GM06990 (cell line): Measurements from ENCODE around the gene CROCC.
"Not testable (repeated sequence)": the region's sequence is repeated elsewhere in the genome, so short reads cannot be mapped to it uniquely, and the experiment has no call there.

Experiments used
- DNase-seq: peaks from one replicate; pipeline ENCODE4 v3.0.0-alpha.2; 2011; ENCODE audit not compliant: insufficient read length; ENCODE audit errors: extremely low read depth
- H3K27me3 ChIP-seq: replicated peaks from 2 replicates; pipeline ENCODE4 v1.6.0; 2011; ENCODE audit warnings: low read length; ENCODE audit not compliant: control insufficient read depth, insufficient read depth
- H3K36me3 ChIP-seq: 2 replicates; pipeline ENCODE4 v1.5.1; 2011; ENCODE audit warnings: low read length; ENCODE audit not compliant: control insufficient read depth, insufficient read depth
- H3K4me3 ChIP-seq: replicated peaks from 2 replicates; pipeline ENCODE4 v1.5.1; 2011; ENCODE audit warnings: low read depth, mild to moderate bottlenecking, control low read depth, low read length
- CTCF ChIP-seq: IDR thresholded peaks from 2 replicates; pipeline ENCODE4 v1.5.1; 2011; ENCODE audit warnings: low read length, control low read depth, mild to moderate bottlenecking, inconsistent platforms; ENCODE audit not compliant: insufficient read depth, poor library complexity, severe bottlenecking

The CROCC gene

DNA sequence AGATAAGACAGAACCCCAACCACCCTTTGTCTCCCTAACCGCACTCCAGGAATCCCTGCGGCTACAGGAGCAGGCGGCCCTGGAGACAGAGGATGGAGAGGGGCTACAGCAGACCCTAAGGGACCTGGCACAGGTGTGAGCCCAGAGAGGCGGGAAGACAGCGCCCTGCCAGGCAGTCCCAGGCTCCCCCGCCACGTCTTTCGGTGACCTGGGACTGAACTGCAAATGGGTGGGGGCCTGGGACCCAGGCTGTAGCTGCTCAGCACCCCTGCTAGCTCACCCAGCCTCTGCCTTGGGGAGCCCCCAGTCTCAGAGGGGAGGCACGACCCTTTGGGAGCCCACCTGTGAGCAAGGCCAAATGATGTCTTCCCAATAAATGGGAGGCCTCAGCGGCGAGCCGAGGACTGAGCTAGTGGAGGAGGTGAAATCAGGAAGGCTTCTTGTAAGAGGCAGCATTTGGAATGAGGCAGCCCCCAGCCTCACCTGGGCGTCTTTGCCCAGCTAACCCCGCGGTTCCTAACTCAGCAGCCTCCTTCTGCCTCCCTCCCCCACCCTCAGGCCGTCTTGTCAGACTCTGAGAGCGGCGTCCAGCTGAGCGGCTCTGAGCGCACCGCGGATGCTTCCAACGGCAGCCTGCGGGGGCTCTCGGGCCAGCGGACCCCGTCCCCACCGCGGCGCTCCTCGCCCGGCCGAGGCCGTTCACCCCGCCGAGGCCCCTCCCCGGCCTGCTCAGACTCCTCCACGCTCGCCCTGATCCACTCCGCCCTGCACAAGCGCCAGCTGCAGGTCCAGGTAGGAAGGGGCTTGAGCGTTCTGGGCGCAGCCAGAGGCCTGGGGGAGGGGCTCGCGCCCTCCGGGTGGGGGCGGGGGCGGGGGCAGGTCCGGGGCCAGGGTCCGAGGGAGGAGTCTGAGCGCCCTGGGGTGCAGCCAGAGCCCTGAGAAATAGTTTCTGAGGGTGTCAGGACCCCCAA lies 16.9 kb downstream of the CROCC start:
- TF ChIP-seq CTCF, result no peak
- no peaks in the 10 kb centered on the region for H3K27me3 ChIP-seq
- H3K4me3 ChIP-seq, result no peak overlapping the region
- no peak for DNase-seq
- H3K36me3 ChIP-seq, result no peaks in the 10 kb centered on the region

- H3K36me3 ChIP-seq, H3K27me3 ChIP-seq, H3K4me3 ChIP-seq, DNase-seq: not testable (repeated sequence)
These were observed 17.9 kb downstream of the CROCC start for GRCh38 chr1:16939386-16940180.

- Histone ChIP-seq H3K4me3 (no peak overlapping the region), H3K27me3 (no peaks in the 10 kb centered on the region), H3K36me3 (no peaks in the 10 kb centered on the region)
- TF ChIP-seq CTCF, result no peak
- no peak for DNase-seq
These were observed 22.3 kb downstream of the CROCC start for GRCh38 chr1:16944038-16944437.

GRCh38 chr1:16945512-16945911 lies 23.8 kb downstream of the CROCC start:
- not testable (repeated sequence) for H3K36me3 ChIP-seq, DNase-seq, H3K4me3 ChIP-seq, H3K27me3 ChIP-seq

DNA sequence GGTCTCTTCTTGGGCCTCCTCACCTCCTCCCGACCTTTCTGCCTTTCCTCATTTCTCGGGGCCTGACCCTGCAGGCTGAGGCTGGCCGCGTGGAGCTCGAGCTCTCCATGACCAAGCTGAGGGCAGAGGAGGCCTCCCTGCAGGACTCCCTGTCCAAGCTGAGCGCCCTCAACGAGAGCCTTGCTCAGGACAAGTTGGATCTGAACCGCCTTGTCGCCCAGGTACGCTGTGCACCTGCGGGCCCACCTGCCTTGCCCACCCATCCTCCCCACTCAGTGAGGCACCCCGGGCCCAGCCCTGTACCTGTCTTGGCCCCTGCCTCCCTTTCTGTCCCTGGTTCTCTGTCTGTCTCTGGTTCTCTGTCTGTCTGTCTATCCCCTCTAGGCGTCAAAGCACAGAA lies 24.5 kb downstream of the CROCC start:
- not testable (repeated sequence) for DNase-seq, H3K36me3 ChIP-seq, H3K27me3 ChIP-seq, H3K4me3 ChIP-seq

DNA sequence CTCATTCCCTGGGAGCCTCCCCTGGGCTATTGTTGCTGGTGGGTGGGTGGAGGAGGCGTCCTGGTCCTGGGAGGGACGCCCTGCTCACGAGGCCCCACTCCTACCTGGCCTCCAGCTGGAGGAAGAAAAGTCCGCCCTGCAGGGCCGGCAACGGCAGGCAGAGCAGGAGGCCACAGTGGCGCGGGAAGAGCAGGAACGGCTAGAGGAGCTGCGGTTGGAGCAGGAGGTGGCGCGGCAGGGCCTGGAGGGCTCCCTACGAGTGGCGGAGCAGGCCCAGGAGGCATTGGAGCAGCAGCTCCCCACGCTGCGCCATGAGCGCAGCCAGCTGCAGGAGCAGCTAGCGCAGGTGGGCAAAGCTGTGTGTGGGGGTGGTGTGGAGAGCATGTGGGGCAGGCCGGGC lies 24.9 kb downstream of the CROCC start:
- Histone ChIP-seq H3K36me3 (no peaks in the 10 kb centered on the region), H3K4me3 (no peak overlapping the region), H3K27me3 (no peaks in the 10 kb centered on the region)
- no peak for TF ChIP-seq CTCF
- DNase-seq, result no peak

DNA sequence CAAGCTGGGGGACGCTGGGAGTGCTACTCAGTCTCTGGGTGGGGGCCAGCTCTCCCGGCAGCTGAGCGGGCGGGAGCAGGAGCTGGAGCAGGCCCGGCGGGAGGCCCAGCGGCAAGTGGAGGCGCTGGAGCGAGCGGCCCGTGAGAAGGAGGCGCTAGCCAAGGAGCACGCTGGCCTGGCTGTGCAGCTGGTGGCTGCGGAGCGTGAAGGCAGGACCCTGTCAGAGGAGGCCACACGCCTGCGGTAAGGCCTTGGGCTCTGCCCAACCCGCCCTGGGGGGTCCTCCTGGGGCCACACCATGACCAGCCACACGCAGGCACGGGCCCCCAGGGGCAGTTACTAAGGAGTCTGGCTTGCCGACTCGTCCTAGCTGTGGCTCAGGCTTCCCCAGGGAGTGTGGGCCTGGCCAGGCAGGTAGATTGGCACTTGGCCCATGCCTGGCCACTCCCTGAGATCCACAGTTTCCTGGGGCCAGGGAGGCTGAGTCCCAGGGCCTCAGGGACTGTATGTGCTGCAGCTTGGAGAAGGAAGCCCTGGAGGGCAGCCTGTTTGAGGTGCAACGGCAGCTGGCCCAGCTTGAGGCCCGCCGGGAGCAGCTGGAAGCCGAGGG lies 26.7 kb downstream of the CROCC start:
- not testable (repeated sequence) for H3K4me3 ChIP-seq, H3K36me3 ChIP-seq, DNase-seq, H3K27me3 ChIP-seq

- not testable (repeated sequence) for H3K27me3 ChIP-seq, H3K4me3 ChIP-seq, DNase-seq, H3K36me3 ChIP-seq
These were observed 27.3 kb downstream of the CROCC start for GRCh38 chr1:16949026-16949425.

DNA sequence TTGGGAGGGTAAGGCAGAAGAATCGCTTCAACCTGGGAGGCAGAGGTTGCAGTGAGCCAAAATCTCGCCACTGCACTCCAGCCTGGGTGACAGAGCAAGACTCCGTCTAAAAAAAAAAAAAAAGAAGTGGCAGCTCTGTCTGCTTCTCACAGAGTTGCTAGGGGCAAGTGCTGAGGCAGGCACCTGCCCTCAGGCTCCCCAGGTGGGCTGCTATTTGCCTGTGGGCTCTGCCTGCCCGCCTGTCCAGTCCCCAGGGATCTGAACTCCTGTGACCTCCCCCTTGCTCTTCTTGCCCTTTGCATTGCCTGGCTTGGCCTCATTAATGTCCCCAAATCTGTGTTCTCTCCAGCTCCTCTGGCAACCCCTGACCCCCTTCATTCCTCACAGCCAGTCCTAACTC lies 30.6 kb downstream of the CROCC start:
- not testable (repeated sequence) for DNase-seq, H3K27me3 ChIP-seq, H3K36me3 ChIP-seq, H3K4me3 ChIP-seq
